GM23338 (cell line): ENCODE measurements around the gene POU4F3. TPM values are rescaled to one million over a fixed set of nuclear protein-coding genes. Genes with fewer than 3 reads are reported as not detected.

Experiments
- ATAC-seq: fragments of 200-7000 bp; cut with Tn5 transposase; 3 replicates; pipeline ENCODE4 v1.9.1; 2020
- DNase-seq: peaks from one replicate; pipeline ENCODE4 v3.0.0-alpha.2; 2015; ENCODE audit warnings: low spot score
- H2AFZ ChIP-seq: fragments of 200-600 bp; sonication (generic); 2 replicates; pipeline ENCODE4 v1.8.0; 2016; ENCODE audit warnings: antibody characterized with exemption, mild to moderate bottlenecking, moderate library complexity
- H3F3A ChIP-seq: fragments of 200-600 bp; sonication (generic); replicated peaks from 2 replicates; pipeline ENCODE4 v1.8.0; 2017; ENCODE audit warnings: antibody characterized with exemption, mixed run types, low read depth
- H3K27ac ChIP-seq: fragments of 200-600 bp; sonication (generic); 2 replicates; pipeline ENCODE4 v1.6.1; 2016; ENCODE audit warnings: low read depth
- H3K27me3 ChIP-seq: fragments of 200-600 bp; sonication (generic); 2 replicates; pipeline ENCODE4 v1.8.0; 2016; ENCODE audit warnings: mild to moderate bottlenecking, mixed run types, moderate library complexity; ENCODE audit not compliant: insufficient read depth
- H3K36me3 ChIP-seq: fragments of 200-600 bp; sonication (generic); 2 replicates; pipeline ENCODE4 v1.8.0; 2016; ENCODE audit warnings: mild to moderate bottlenecking; ENCODE audit not compliant: insufficient read depth
- H3K4me1 ChIP-seq: fragments of 200-600 bp; sonication (generic); 2 replicates; pipeline ENCODE4 v1.8.0; 2016; ENCODE audit warnings: mild to moderate bottlenecking, moderate library complexity; ENCODE audit not compliant: insufficient read depth
- H3K4me2 ChIP-seq: fragments of 200-600 bp; sonication (generic); 2 replicates; pipeline ENCODE4 v1.7.1; 2017; ENCODE audit warnings: mixed run types
- H3K4me3 ChIP-seq: fragments of 200-600 bp; sonication (generic); 2 replicates; pipeline ENCODE4 v1.6.1; 2016; ENCODE audit warnings: mixed run types
- H3K79me2 ChIP-seq: fragments of 200-600 bp; sonication (generic); replicated peaks from 2 replicates; pipeline ENCODE4 v1.8.0; 2017; ENCODE audit warnings: mild to moderate bottlenecking; ENCODE audit not compliant: insufficient read depth
- H3K9me2 ChIP-seq: fragments of 200-600 bp; sonication (generic); 2 replicates; pipeline ENCODE4 v1.8.0; 2017; ENCODE audit not compliant: insufficient read depth
- H4K20me1 ChIP-seq: fragments of 200-600 bp; sonication (generic); replicated peaks from 2 replicates; pipeline ENCODE4 v1.8.0; 2017; ENCODE audit warnings: mild to moderate bottlenecking; ENCODE audit not compliant: insufficient read depth
- H3K27ac Mint-ChIP-seq: 2 replicates; pipeline ENCODE4 v1.8.0; 2020; ENCODE audit warnings: inconsistent platforms, mild to moderate bottlenecking, moderate library complexity, mixed read lengths
- H3K27me3 Mint-ChIP-seq: 3 replicates; pipeline ENCODE4 v1.8.0; 2022; ENCODE audit warnings: low read depth, mild to moderate bottlenecking, moderate library complexity, mixed read lengths, inconsistent platforms; ENCODE audit not compliant: insufficient read depth, poor library complexity
- H3K36me3 Mint-ChIP-seq: 3 replicates; pipeline ENCODE4 v1.8.0; 2021; ENCODE audit warnings: low read depth, mild to moderate bottlenecking, inconsistent platforms, moderate library complexity, mixed read lengths
- H3K4me1 Mint-ChIP-seq: 3 replicates; pipeline ENCODE4 v1.8.0; 2020; ENCODE audit warnings: mild to moderate bottlenecking, inconsistent platforms, mixed read lengths
- H3K4me3 Mint-ChIP-seq: 3 replicates; pipeline ENCODE4 v1.8.0; 2021; ENCODE audit warnings: moderate library complexity, mild to moderate bottlenecking, inconsistent platforms, mixed read lengths
- H3K9me3 Mint-ChIP-seq: 3 replicates; pipeline ENCODE4 v1.8.0; 2020; ENCODE audit warnings: moderate library complexity, mild to moderate bottlenecking, inconsistent platforms, mixed read lengths
- CREB1 ChIP-seq: fragments of 250-450 bp; sonication (Bioruptor Pico); IDR thresholded peaks from 2 replicates; pipeline ENCODE4 v1.5.0; 2020; ENCODE audit warnings: low read depth, mild to moderate bottlenecking, moderate library complexity
- CTCF ChIP-seq, 2 experiments: fragments of 200-600 bp in 1 of 2; sonication (generic) in 1 of 2; conservative IDR thresholded peaks; 2 replicates each; pipeline versions ENCODE4 v1.5.1 to v1.6.1; 2016 to 2017; ENCODE audit warnings: antibody characterized with exemption in 2 of 2, low read depth in 2 of 2, mild to moderate bottlenecking in 2 of 2, moderate library complexity in 1 of 2
- ETS1 ChIP-seq: IDR thresholded peaks from 2 replicates; pipeline ENCODE4 v1.6.1; 2016; ENCODE audit warnings: antibody characterized with exemption
- EZH2 ChIP-seq: fragments of 200-600 bp; sonication (generic); IDR thresholded peaks from one replicate; pipeline ENCODE4 v1.8.0; 2017; ENCODE audit warnings: antibody characterized with exemption, mild to moderate bottlenecking, low read depth; ENCODE audit not compliant: unreplicated experiment
- EZH2phosphoT487 ChIP-seq: fragments of 200-600 bp; sonication (generic); IDR thresholded peaks from one replicate; pipeline ENCODE4 v1.8.1; 2018; ENCODE audit warnings: antibody characterized with exemption; ENCODE audit not compliant: unreplicated experiment
- JUNB ChIP-seq: IDR thresholded peaks from one replicate; pipeline ENCODE4 v1.6.1; 2016; ENCODE audit warnings: antibody characterized with exemption; ENCODE audit not compliant: unreplicated experiment
- NANOG ChIP-seq: IDR thresholded peaks from 2 replicates; pipeline ENCODE4 v1.6.1; 2016; ENCODE audit warnings: antibody characterized with exemption, borderline replicate concordance
- POLR2AphosphoS5 ChIP-seq: IDR thresholded peaks from 2 replicates; pipeline ENCODE4 v1.6.1; 2016; ENCODE audit warnings: antibody characterized with exemption, low read depth
- REST ChIP-seq: IDR thresholded peaks from one replicate; pipeline ENCODE4 v1.6.1; 2018; ENCODE audit warnings: antibody characterized with exemption; ENCODE audit not compliant: unreplicated experiment
- ZNF114 ChIP-seq: fragments of 250-450 bp; sonication (Bioruptor Pico); IDR thresholded peaks from 2 replicates; pipeline ENCODE4 v1.5.0; 2020; ENCODE audit warnings: mild to moderate bottlenecking, moderate library complexity
- ZNF331 ChIP-seq: fragments of 250-450 bp; sonication (Bioruptor Pico); IDR thresholded peaks from 2 replicates; pipeline ENCODE4 v1.5.0; 2020; ENCODE audit warnings: low read depth, mild to moderate bottlenecking, moderate library complexity
- ZNF462 ChIP-seq: fragments of 250-450 bp; sonication (Bioruptor Pico); IDR thresholded peaks from 2 replicates; pipeline ENCODE4 v1.5.0; 2020; ENCODE audit warnings: mild to moderate bottlenecking, moderate library complexity
- polyA plus RNA-seq: library from polyadenylated mRNA; unstranded; fragments of >200 nt; fragmentation: Nextera tagmentation; extraction: Ambion mirVana; gene quantifications from 2 replicates; pipeline ENCODE4 v1.2.1, GENCODE V29; 2016
- total RNA-seq: library from RNA; depleted of rRNA; stranded (reverse); fragments of >200 nt; shearing (Covaris generic); gene quantifications from 2 replicates; pipeline ENCODE4 v1.2.3, GENCODE V29; 2014

The POU4F3 gene
- total and polyA plus RNA-seq, 2 experiments from 2014 or later: 0.49 TPM; not detected in 1

GRCh38 chr5:146302406-146302805, 36.2 kb upstream of the POU4F3 start:
- no peaks in the 10 kb centered on the region for H3K27me3 Mint-ChIP-seq

More at GRCh38 chr5:146302406-146302805, 36.2 kb upstream of the POU4F3 start:
- TF ChIP-seq JUNB (no peak), POLR2AphosphoS5 (no peak), EZH2 (no peak), EZH2phosphoT487 (no peak), REST (no peak), ZNF462 (CRISPR knock-in tag) (no peak), CTCF (conservative IDR thresholded peaks at IDR 0.05; ENCODE audit: low read depth in 2 of 2) (no peak), NANOG (no peak), ZNF114 (CRISPR knock-in tag) (no peak), CREB1 (CRISPR knock-in tag) (no peak), ZNF331 (CRISPR knock-in tag) (no peak), ETS1 (no peak)
- no peak overlapping the region for H3K4me2 ChIP-seq
- Mint-ChIP-seq H3K9me3 (no peaks in the 10 kb centered on the region), H3K36me3 (no peaks in the 10 kb centered on the region), H3K27ac (no peak overlapping the region), H3K4me3 (no peak overlapping the region), H3K4me1 (peaks cover 7% of the 10 kb centered on the region)
- H3K4me3 ChIP-seq: no peak overlapping the region
- no peaks in the 10 kb centered on the region for H3K9me2 ChIP-seq
- H3K4me1 ChIP-seq: no peaks in the 10 kb centered on the region; the same call in 1 of the 2 replicates
- H4K20me1 ChIP-seq: no peaks in the 10 kb centered on the region
- no peaks in the 10 kb centered on the region for H3K79me2 ChIP-seq
- ATAC-seq: no peak
- H3K27ac ChIP-seq: no peak overlapping the region
- H3F3A ChIP-seq: no peaks in the 10 kb centered on the region
- H3K27me3 ChIP-seq: no peaks in the 10 kb centered on the region
- no peaks in the 10 kb centered on the region for H3K36me3 ChIP-seq
- DNase-seq: no peak
- no peak overlapping the region for H2AFZ ChIP-seq
